H9 (cell line): Measurements from ENCODE around the gene ERICH2. TPM values are rescaled to one million over a fixed set of nuclear protein-coding genes. Genes with fewer than 3 reads are reported as not detected.

ENCODE experiments used
- DNase-seq: peaks from one replicate; pipeline ENCODE4 v3.0.0-alpha.2; 2017
- H2AFZ ChIP-seq: one replicate; pipeline ENCODE4 v1.6.1; 2013; ENCODE audit warnings: mild to moderate bottlenecking, low read length, control low read depth, moderate library complexity
- H2AK5ac ChIP-seq: 2 replicates; pipeline ENCODE4 v1.6.1; 2013; ENCODE audit warnings: low read length, control low read depth, mixed read lengths; ENCODE audit not compliant: insufficient read length
- H2BK120ac ChIP-seq: one replicate; pipeline ENCODE4 v1.6.1; 2013; ENCODE audit warnings: low read depth, mild to moderate bottlenecking, low read length, control low read depth, inconsistent platforms; ENCODE audit not compliant: poor library complexity, severe bottlenecking
- H2BK12ac ChIP-seq: 2 replicates; pipeline ENCODE4 v1.6.1; 2013; ENCODE audit warnings: low read length, control low read depth, mixed read lengths, low read depth; ENCODE audit not compliant: insufficient read length
- H2BK15ac ChIP-seq: 2 replicates; pipeline ENCODE4 v1.6.1; 2013; ENCODE audit warnings: low read depth, low read length, control low read depth
- H2BK20ac ChIP-seq: one replicate; pipeline ENCODE4 v1.6.1; 2013; ENCODE audit warnings: low read depth, mild to moderate bottlenecking, low read length, control low read depth, inconsistent platforms; ENCODE audit not compliant: poor library complexity, severe bottlenecking
- H2BK5ac ChIP-seq: 2 replicates; pipeline ENCODE4 v1.6.1; 2013; ENCODE audit warnings: low read length, control low read depth, mixed read lengths; ENCODE audit not compliant: insufficient read length
- H3K14ac ChIP-seq: 2 replicates; pipeline ENCODE4 v1.6.1; 2013; ENCODE audit warnings: low read length, control low read depth; ENCODE audit not compliant: insufficient read depth
- H3K18ac ChIP-seq: 2 replicates; pipeline ENCODE4 v1.6.1; 2013; ENCODE audit warnings: low read depth, mild to moderate bottlenecking, mixed read lengths, low read length, control low read depth; ENCODE audit not compliant: insufficient read length
- H3K23ac ChIP-seq: 2 replicates; pipeline ENCODE4 v1.6.1; 2013; ENCODE audit warnings: low read length, control low read depth, mixed read lengths, low read depth; ENCODE audit not compliant: insufficient read length
- H3K23me2 ChIP-seq: 2 replicates; pipeline ENCODE4 v1.6.1; 2013; ENCODE audit warnings: low read depth, mild to moderate bottlenecking, mixed read lengths, low read length, control low read depth; ENCODE audit not compliant: insufficient read length, poor library complexity, severe bottlenecking
- H3K27ac ChIP-seq: 2 replicates; pipeline ENCODE4 v1.5.1; 2013; ENCODE audit warnings: low read length, control low read depth, mixed read lengths, low read depth; ENCODE audit not compliant: insufficient read length
- H3K27me3 ChIP-seq: 2 replicates; pipeline ENCODE4 v1.6.1; 2013; ENCODE audit warnings: low read length, control low read depth, inconsistent platforms; ENCODE audit not compliant: insufficient read depth
- H3K4ac ChIP-seq: 2 replicates; pipeline ENCODE4 v1.6.1; 2013; ENCODE audit warnings: low read depth, mild to moderate bottlenecking, control low read depth, inconsistent platforms, low read length, moderate library complexity
- H3K4me1 ChIP-seq: 2 replicates; pipeline ENCODE4 v1.6.1; 2013; ENCODE audit warnings: low read length, control low read depth, inconsistent platforms; ENCODE audit not compliant: insufficient read depth
- H3K4me2 ChIP-seq: 2 replicates; pipeline ENCODE4 v1.6.1; 2013; ENCODE audit warnings: low read length, control low read depth, mixed read lengths; ENCODE audit not compliant: insufficient read length, insufficient read depth
- H3K56ac ChIP-seq: 2 replicates; pipeline ENCODE4 v1.6.1; 2013; ENCODE audit warnings: low read depth, mild to moderate bottlenecking, mixed read lengths, low read length, control low read depth; ENCODE audit not compliant: insufficient read length
- H3K79me1 ChIP-seq: 2 replicates; pipeline ENCODE4 v1.6.1; 2013; ENCODE audit warnings: low read depth, mild to moderate bottlenecking, moderate library complexity, low read length, control low read depth, inconsistent platforms; ENCODE audit not compliant: insufficient read depth, poor library complexity, severe bottlenecking
- H3K79me2 ChIP-seq: 2 replicates; pipeline ENCODE4 v1.6.1; 2013; ENCODE audit warnings: low read length, control low read depth, inconsistent platforms; ENCODE audit not compliant: insufficient read depth
- H3K9ac ChIP-seq: 2 replicates; pipeline ENCODE4 v1.6.1; 2013; ENCODE audit warnings: low read length, control low read depth, mixed read lengths; ENCODE audit not compliant: insufficient read length; ENCODE audit errors: extremely low read depth
- H3K9me3 ChIP-seq: one replicate; pipeline ENCODE4 v1.6.1; 2013; ENCODE audit warnings: low read depth, low read length, inconsistent platforms; ENCODE audit not compliant: control insufficient read depth
- H3T11ph ChIP-seq: one replicate; pipeline ENCODE4 v1.6.1; 2013; ENCODE audit warnings: mild to moderate bottlenecking, low read length, control low read depth, inconsistent platforms
- H4K20me1 ChIP-seq: one replicate; pipeline ENCODE4 v1.6.1; 2013; ENCODE audit not compliant: control insufficient read depth, insufficient read length, insufficient read depth
- H4K5ac ChIP-seq: 2 replicates; pipeline ENCODE4 v1.6.1; 2013; ENCODE audit warnings: low read depth, mild to moderate bottlenecking, mixed read lengths, low read length, control low read depth; ENCODE audit not compliant: insufficient read length
- H4K8ac ChIP-seq: replicated peaks from 2 replicates; pipeline ENCODE4 v1.6.1; 2013; ENCODE audit warnings: low read length, control low read depth, mixed read lengths, low read depth; ENCODE audit not compliant: insufficient read length
- H4K91ac ChIP-seq: 2 replicates; pipeline ENCODE4 v1.6.1; 2013; ENCODE audit warnings: low read depth, mild to moderate bottlenecking, moderate library complexity, mixed read lengths, low read length, control low read depth; ENCODE audit not compliant: insufficient read length
- H3K27ac Mint-ChIP-seq, 3 experiments: 2 replicates in 2 of 3; 3 replicates in 1 of 3; pipeline ENCODE4 v1.8.0; 2020 to 2021; ENCODE audit warnings: mixed read lengths in 3 of 3, mild to moderate bottlenecking in 1 of 3, moderate library complexity in 1 of 3
- H3K27me3 Mint-ChIP-seq: 2 replicates; pipeline ENCODE4 v1.8.0; 2021; ENCODE audit warnings: low read depth, mild to moderate bottlenecking, moderate library complexity, mixed read lengths
- H3K36me3 Mint-ChIP-seq, 3 experiments: 2 replicates in 2 of 3; 3 replicates in 1 of 3; pipeline ENCODE4 v1.8.0; 2020 to 2021; ENCODE audit warnings: low read depth in 3 of 3, mixed read lengths in 3 of 3; ENCODE audit not compliant: insufficient read depth in 1 of 3
- H3K4me1 Mint-ChIP-seq, 2 experiments: 2 replicates each; pipeline ENCODE4 v1.8.0; 2020; ENCODE audit warnings: mixed read lengths in 2 of 2
- H3K4me3 Mint-ChIP-seq, 2 experiments: 2 replicates in 1 of 2; 3 replicates in 1 of 2; pipeline ENCODE4 v1.8.0; 2020 to 2021; ENCODE audit warnings: mild to moderate bottlenecking in 2 of 2, mixed read lengths in 2 of 2, moderate library complexity in 1 of 2
- H3K9me3 Mint-ChIP-seq, 2 experiments: 2 replicates in 1 of 2; 3 replicates in 1 of 2; pipeline ENCODE4 v1.8.0; 2020; ENCODE audit warnings: mild to moderate bottlenecking in 2 of 2, mixed read lengths in 2 of 2, moderate library complexity in 1 of 2
- CTCF ChIP-seq: fragments of 200-600 bp; sonication (generic); conservative IDR thresholded peaks from 3 replicates; pipeline ENCODE4 v1.8.0; 2021; ENCODE audit warnings: antibody characterized with exemption, mild to moderate bottlenecking
- WGBS: extraction: QIAGEN DNeasy Blood & Tissue Kit; methylation state at CpG from one replicate; pipeline ENCODE4 v1.1.7; 2013; ENCODE audit warnings: missing lambda C conversion rate, low lambda C conversion rate, mixed read lengths; ENCODE audit not compliant: insufficient read length; ENCODE audit errors: extremely low coverage; 5-methylcytosine and 5-hydroxymethylcytosine counted together
- total RNA-seq: library from RNA; stranded (reverse); gene quantifications from 2 replicates; pipeline ENCODE4 v1.2.1, GENCODE V29; 2021

ERICH2 gene
- total RNA-seq, 1 experiment from 2014 or later = 1.2 TPM

- H3K27ac ChIP-seq = no peak overlapping the region
- DNase-seq = no peak
- H2AFZ ChIP-seq = no peak overlapping the region
Measured at GRCh38 chr2:170739048-170739447, 31.1 kb upstream of the ERICH2 start.

More at GRCh38 chr2:170739048-170739447, 31.1 kb upstream of the ERICH2 start:
- Histone ChIP-seq H3K4ac (no peak overlapping the region), H2BK5ac (no peak overlapping the region), H2BK15ac (no peak overlapping the region), H3K27me3 (no peaks in the 10 kb centered on the region), H3K9me3 (no peaks in the 10 kb centered on the region), H2BK20ac (no peak overlapping the region), H3K79me1 (no peaks in the 10 kb centered on the region), H3K23ac (no peak overlapping the region), H3K23me2 (no peaks in the 10 kb centered on the region), H3T11ph (no peak overlapping the region), H4K91ac (no peak overlapping the region), H2AK5ac (no peak overlapping the region), H2BK12ac (no peak overlapping the region), H3K4me2 (no peak overlapping the region), H4K8ac (no peak overlapping the region), H3K4me1 (no peaks in the 10 kb centered on the region), H3K9ac (no peak overlapping the region), H3K18ac (no peak overlapping the region), H3K79me2 (no peaks in the 10 kb centered on the region), H4K20me1 (no peaks in the 10 kb centered on the region), H3K14ac (no peak overlapping the region), H4K5ac (no peak overlapping the region), H3K56ac (no peak overlapping the region), H2BK120ac (no peak overlapping the region)
- H3K36me3 Mint-ChIP-seq = peaks cover 0 to 4% (median 0%) of the 10 kb centered on the region in 3 experiments; a peak in 2 of 7 replicates
- no CpG with 5 or more reads among the region's 3 CpGs for WGBS
- peaks cover 3% of the 10 kb centered on the region; the same call in 1 of the 2 replicates for H3K27me3 Mint-ChIP-seq
- no peak for TF ChIP-seq CTCF
- H3K27ac Mint-ChIP-seq = no peak overlapping the region
- H3K4me1 Mint-ChIP-seq = peaks cover 2 to 4% of the 10 kb centered on the region in 2 experiments
- peaks cover 3% of the 10 kb centered on the region in 2 experiments; a peak in 3 of 5 replicates for H3K9me3 Mint-ChIP-seq
- no peak overlapping the region for H3K4me3 Mint-ChIP-seq
